ENCODE measurements around the gene SIRT3.
"Not testable (repeated sequence)": the region's sequence is repeated elsewhere in the genome, so short reads cannot be mapped to it uniquely, and the experiment has no call there.

The SIRT3 gene

DNA sequence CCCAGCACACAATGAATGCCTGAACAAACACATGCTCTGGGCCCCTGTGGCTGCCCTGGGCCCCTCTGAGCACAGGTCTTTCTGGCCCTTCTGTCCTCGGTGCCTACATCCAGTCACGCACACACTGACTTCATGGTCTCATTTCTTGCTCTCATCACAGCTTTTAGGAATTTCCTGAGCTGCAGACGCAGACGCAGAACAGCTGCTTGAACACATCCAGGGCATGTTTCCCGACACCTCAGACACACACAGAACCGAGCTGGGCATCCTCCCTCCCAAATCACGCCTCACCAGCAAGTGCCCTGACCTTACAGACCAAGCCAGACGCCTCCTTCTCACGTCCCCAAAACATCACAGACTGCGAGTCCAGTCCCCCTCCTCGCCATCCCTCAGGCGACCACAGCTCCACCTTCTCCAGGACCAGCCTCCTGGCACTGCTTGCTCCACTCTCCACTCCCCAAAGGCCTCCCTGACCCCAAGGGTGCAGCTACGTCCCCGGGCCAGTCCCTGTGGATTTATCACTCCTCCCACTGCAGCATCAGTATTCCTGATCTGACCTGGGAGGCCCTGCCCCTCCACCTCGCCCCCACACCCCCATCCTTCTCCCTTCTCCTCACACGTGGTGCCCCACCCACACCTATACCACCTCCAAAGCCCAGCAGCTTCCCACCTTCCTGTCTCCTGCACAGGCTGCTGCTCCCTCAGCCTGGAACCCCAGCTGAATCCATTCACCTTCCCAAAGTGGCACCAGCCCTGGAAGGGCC is 12.9 kb downstream of the SIRT3 start:
- 87 to 91% methylated on average over 13 to 16 of the region's 16 CpGs for WGBS, 2 experiments (ENCODE audit: insufficient coverage in 2 of 2)
- no peaks in the 10 kb centered on the region for H3K9me3 ChIP-seq (ENCODE audit: control insufficient read depth, low read length)
- H3K4me1 ChIP-seq (ENCODE audit: control insufficient read depth, insufficient read depth, low read length, poor library complexity, severe bottlenecking): no peaks in the 10 kb centered on the region
- no peak overlapping the region for H3K27ac ChIP-seq (ENCODE audit: low read depth, low read length, severe bottlenecking)
- no peak overlapping the region for H3K4me3 ChIP-seq (ENCODE audit: extremely low read depth, insufficient read depth, low read length, poor library complexity, severe bottlenecking)
- H3K36me3 ChIP-seq (ENCODE audit: control insufficient read depth, insufficient read depth, low read length): peaks cover 10% of the 10 kb centered on the region

DNA sequence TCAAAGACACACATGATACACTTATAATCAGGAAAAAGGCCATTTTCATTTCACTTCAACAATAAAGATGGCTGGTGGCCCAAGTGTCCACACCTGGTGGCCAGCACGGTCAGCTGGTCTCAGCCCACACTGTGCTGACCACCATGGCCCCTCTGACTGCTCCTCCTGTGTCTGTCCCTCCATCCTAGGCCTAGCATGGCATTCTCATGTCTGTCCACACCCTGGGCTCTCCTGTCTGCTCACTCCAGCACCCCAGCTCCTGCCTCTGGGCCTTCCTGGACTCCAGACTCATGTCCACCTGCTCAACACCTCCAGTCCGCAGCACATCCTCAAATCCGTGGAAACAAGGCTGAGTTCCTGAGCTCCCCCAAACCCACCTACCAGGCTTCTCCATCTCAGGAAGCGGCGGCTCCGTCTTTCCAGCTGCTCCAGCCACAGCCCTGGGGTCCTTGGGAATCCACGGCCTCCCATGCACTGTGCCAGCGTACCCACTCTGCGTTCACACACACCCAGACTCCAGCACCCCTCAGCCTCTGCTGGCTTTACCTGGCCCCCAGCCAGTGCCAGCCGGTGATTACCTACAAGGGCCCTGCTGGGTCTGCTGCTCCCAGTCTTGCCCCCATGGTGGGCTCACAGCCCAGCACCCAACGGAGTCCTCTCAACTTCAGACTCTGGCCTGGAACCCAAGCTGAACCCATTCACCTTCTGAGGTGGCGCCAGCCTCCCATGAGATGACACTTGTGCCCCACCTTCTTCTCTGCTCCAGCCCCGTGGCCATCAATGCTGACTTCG is 13.9 kb downstream of the SIRT3 start:
- H3K4me3 ChIP-seq (ENCODE audit: extremely low read depth, insufficient read depth, low read length, poor library complexity, severe bottlenecking): no peak overlapping the region
- no peaks in the 10 kb centered on the region for H3K4me1 ChIP-seq (ENCODE audit: control insufficient read depth, insufficient read depth, low read length, poor library complexity, severe bottlenecking)
- peaks cover 10% of the 10 kb centered on the region for H3K36me3 ChIP-seq (ENCODE audit: control insufficient read depth, insufficient read depth, low read length)
- 91 to 92% methylated on average over 13 to 14 of the region's 14 CpGs for WGBS, 2 experiments (ENCODE audit: insufficient coverage in 2 of 2)
- no peaks in the 10 kb centered on the region for H3K9me3 ChIP-seq (ENCODE audit: control insufficient read depth, low read length)
- no peak overlapping the region for H3K27ac ChIP-seq (ENCODE audit: low read depth, low read length, severe bottlenecking)

DNA sequence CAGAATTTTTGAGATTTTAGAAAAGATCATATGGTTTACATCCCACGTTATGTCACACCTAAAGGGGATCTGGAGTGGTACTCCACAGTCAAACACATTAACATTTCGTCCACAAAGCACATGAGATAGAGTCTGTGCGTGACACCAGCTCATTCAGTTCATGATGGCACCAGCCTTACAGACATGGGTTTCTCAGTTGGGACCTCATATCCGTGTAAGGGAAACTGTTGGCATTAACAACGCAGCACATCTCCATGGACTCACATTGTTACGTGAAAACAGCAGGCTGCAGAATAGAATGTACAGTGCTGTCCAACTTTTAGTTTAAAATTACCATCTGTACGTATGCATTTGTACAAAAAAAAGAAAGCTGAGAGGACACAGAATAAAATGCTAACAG is 14.6 kb downstream of the SIRT3 start:
- no peak overlapping the region for H3K4me3 ChIP-seq (ENCODE audit: extremely low read depth, insufficient read depth, low read length, poor library complexity, severe bottlenecking)
- 96 to 97% methylated on average over 5 to 6 of the region's 7 CpGs for WGBS, 2 experiments (ENCODE audit: insufficient coverage in 2 of 2)
- H3K36me3 ChIP-seq (ENCODE audit: control insufficient read depth, insufficient read depth, low read length): peaks cover 11% of the 10 kb centered on the region
- H3K4me1 ChIP-seq (ENCODE audit: control insufficient read depth, insufficient read depth, low read length, poor library complexity, severe bottlenecking): no peaks in the 10 kb centered on the region
- no peaks in the 10 kb centered on the region for H3K9me3 ChIP-seq (ENCODE audit: control insufficient read depth, low read length)
- H3K27ac ChIP-seq (ENCODE audit: low read depth, low read length, severe bottlenecking): no peak overlapping the region

DNA sequence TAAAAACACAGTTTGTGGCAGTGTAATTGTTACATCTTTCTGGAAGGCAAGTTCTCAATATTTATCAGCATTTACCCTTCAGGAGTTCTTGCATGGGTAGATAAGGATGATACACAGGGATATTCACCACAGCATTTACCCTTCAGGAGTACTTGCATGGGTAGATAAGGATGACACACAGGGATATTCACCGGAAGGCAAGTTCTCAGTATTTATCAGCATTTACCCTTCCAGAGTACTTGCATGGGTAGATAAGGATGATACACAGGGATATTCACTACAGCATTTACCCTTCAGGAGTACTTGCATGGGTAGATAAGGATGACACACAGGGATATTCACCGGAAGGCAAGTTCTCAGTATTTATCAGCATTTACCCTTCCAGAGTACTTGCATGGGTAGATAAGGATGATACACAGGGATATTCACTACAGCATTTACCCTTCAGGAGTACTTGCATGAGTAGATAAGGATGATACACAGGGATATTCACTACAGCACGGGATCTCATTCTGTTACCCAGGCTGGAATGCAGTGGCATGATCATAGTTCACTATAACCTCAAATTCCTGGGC is 15.4 kb downstream of the SIRT3 start:
- H3K27ac ChIP-seq (ENCODE audit: low read depth, low read length, severe bottlenecking); H3K4me1 ChIP-seq (ENCODE audit: control insufficient read depth, insufficient read depth, low read length, poor library complexity, severe bottlenecking); H3K9me3 ChIP-seq (ENCODE audit: control insufficient read depth, low read length); H3K4me3 ChIP-seq (ENCODE audit: extremely low read depth, insufficient read depth, low read length, poor library complexity, severe bottlenecking): not testable (repeated sequence)
- H3K36me3 ChIP-seq (ENCODE audit: control insufficient read depth, insufficient read depth, low read length): peaks cover 17% of the 10 kb centered on the region
- WGBS, 2 experiments (ENCODE audit: insufficient coverage in 2 of 2): 100% methylated on average over 1 of the region's 3 CpGs

DNA sequence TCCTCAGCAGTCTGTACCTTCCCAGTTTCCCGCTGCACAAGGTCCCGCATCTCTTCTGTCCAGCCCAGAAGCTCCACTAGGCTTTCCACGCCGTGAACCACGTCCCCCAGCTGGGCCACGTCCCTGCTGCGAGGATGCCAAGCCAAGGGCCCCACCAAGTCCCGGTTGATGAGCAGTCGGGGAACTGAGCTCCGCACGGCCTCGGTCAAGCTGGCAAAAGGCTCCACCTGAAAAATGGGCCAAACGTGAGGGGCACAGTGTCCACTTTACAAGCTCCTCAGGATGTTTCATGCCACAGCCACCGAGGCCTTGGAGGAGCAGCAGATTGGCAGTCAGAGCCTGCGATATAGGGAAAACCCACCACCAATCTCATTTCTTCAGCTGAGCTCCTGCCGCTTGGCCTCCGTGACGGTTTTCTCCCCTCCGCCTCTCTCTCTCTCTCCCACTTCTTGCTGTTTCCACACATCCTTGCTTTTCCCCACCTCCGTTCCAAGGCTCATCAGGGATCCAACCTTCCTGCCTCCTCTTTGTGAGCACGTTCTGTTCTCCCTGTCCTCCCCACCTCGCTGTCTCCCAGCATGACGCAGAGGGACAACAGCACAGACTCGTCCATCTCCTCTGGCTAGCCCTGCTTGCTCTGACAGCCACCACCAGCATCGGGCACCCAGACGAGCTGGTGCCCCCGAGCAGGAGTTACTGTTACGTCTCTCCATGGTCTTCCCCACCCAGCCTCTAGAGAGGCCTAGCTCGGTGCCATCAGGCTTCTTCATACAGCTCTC is 17.1 kb downstream of the SIRT3 start:
- Histone ChIP-seq H3K27ac (ENCODE audit: low read depth, low read length, severe bottlenecking) (no peak overlapping the region), H3K36me3 (ENCODE audit: control insufficient read depth, insufficient read depth, low read length) (peaks cover 34% of the 10 kb centered on the region), H3K4me3 (ENCODE audit: extremely low read depth, insufficient read depth, low read length, poor library complexity, severe bottlenecking) (no peak overlapping the region), H3K4me1 (ENCODE audit: control insufficient read depth, insufficient read depth, low read length, poor library complexity, severe bottlenecking) (no peaks in the 10 kb centered on the region), H3K9me3 (ENCODE audit: control insufficient read depth, low read length) (no peaks in the 10 kb centered on the region)
- 89 to 94% methylated on average over 27 to 28 of the region's 29 CpGs for WGBS, 2 experiments (ENCODE audit: insufficient coverage in 2 of 2)

DNA sequence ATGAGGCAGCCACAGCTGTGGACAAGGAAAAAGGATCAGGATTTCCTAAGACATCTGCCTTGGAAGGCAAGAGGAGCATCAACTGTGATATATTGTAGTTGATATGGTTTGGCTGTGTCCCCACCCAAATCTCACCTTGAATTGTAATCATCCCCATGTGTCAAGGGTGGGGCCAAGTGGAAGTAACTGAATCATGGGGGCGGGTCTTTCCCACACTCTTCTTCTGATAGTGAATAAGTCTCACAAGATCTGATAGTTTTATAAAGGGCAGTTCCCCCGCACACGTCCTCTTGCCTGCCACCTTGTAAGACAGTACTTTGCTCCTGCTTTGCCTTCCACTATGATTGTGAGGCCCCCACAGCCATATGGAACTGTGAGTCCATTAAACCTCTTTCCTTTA is 18.4 kb downstream of the SIRT3 start:
- peaks cover 2% of the 10 kb centered on the region for H3K4me1 ChIP-seq (ENCODE audit: control insufficient read depth, insufficient read depth, low read length, poor library complexity, severe bottlenecking)
- no peak overlapping the region for H3K4me3 ChIP-seq (ENCODE audit: extremely low read depth, insufficient read depth, low read length, poor library complexity, severe bottlenecking)
- H3K36me3 ChIP-seq (ENCODE audit: control insufficient read depth, insufficient read depth, low read length): peaks cover 47% of the 10 kb centered on the region
- H3K27ac ChIP-seq (ENCODE audit: low read depth, low read length, severe bottlenecking): no peak overlapping the region
- no peaks in the 10 kb centered on the region for H3K9me3 ChIP-seq (ENCODE audit: control insufficient read depth, low read length)
- 90 to 92% methylated on average over 2 of the region's 3 CpGs for WGBS, 2 experiments (ENCODE audit: insufficient coverage in 2 of 2)

DNA sequence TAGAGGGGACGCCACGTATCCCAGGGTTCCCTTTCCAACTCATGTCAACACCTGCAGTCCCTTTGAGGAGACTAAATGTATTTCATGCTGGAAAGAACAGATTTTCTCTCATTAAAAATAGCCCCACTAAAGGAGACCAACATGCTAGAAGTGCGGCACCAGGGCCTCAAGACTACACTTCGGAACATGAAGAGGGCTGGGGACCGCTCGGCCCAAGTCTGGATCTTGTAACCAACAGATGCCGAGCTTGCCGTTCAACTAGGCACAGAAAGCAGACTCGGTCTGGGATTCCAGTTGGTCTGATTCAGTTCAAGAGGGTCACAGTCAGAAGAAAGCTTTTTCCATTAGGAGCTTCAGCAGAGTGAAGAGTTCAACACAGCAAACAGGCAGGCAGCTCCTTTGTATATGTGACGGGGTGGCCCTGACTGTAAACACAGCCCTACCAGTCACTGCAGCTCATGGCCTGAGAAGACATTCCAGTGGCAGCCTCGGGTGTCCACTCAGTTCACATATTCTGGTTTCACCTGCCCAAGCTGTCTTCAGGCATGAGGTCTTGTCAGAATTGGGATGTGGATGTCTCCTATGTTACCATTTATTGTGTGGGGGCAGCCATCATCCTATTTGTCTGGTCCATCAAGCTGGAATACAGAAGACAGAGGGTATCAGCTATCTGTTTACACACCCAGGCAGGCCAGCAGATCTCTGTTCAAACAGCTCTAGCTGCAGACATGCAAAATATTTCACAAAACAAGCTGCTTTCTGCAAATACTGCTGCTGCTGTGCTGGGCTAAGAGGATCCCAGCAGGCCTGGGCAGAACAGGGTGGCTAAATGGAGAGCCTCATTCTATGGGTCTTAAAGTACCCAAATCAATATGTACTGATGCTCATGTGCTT is 19.8 kb downstream of the SIRT3 start:
- Histone ChIP-seq H3K36me3 (ENCODE audit: control insufficient read depth, insufficient read depth, low read length) (peaks cover 56% of the 10 kb centered on the region), H3K27ac (ENCODE audit: low read depth, low read length, severe bottlenecking) (peak overlapping the region; percentile 71), H3K9me3 (ENCODE audit: control insufficient read depth, low read length) (no peaks in the 10 kb centered on the region), H3K4me3 (ENCODE audit: extremely low read depth, insufficient read depth, low read length, poor library complexity, severe bottlenecking) (no peak overlapping the region), H3K4me1 (ENCODE audit: control insufficient read depth, insufficient read depth, low read length, poor library complexity, severe bottlenecking) (peaks cover 2% of the 10 kb centered on the region)
- 93 to 99% methylated on average over 10 of the region's 11 CpGs for WGBS, 2 experiments (ENCODE audit: insufficient coverage in 2 of 2)

DNA sequence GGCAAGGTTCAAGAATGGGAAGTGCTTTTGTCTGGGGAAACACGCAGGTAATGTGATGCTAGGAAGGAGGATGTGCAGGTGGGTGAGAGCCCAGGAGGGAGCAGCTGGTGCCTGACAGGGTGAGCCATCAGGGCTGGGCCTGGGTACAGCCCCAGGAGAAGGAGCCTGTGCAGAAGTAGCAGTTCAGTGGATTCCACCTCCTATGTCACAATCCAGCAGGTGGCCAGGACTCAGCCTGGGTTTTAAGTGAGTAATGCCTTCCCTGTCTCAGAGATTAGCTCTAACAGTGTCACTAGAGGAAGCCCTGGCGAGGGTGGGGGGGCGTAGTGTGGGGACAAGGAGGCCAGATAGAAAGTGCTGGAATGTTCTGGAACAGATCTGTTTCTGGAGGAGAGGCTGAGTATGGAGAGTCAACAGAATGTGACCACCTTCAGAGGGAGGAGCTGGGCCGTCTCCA is 20.5 kb downstream of the SIRT3 start:
- Histone ChIP-seq H3K36me3 (ENCODE audit: control insufficient read depth, insufficient read depth, low read length) (peaks cover 63% of the 10 kb centered on the region), H3K9me3 (ENCODE audit: control insufficient read depth, low read length) (no peaks in the 10 kb centered on the region), H3K4me1 (ENCODE audit: control insufficient read depth, insufficient read depth, low read length, poor library complexity, severe bottlenecking) (peaks cover 7% of the 10 kb centered on the region), H3K4me3 (ENCODE audit: extremely low read depth, insufficient read depth, low read length, poor library complexity, severe bottlenecking) (no peak overlapping the region), H3K27ac (ENCODE audit: low read depth, low read length, severe bottlenecking) (peak overlapping the region; percentile 71)
- WGBS, 2 experiments (ENCODE audit: insufficient coverage in 2 of 2): 84 to 89% methylated on average over 3 to 4 of the region's 4 CpGs

DNA sequence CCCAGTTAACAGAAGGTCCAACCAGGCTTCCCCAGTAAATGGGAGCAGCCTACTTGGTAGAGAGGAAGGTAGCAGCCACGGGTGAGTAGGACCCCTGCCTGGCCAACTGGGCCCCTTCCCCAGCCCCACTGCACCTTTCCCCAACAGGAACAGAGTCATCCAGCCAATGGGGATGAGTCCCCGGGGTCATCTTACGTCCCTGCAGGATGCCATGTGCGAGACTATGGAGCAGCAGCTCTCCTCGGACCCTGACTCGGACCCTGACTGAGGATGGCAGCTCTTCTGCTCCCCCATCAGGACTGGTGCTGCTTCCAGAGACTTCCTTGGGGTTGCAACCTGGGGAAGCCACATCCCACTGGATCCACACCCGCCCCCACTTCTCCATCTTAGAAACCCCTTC is 22.1 kb downstream of the SIRT3 start:
- WGBS, 2 experiments (ENCODE audit: insufficient coverage in 2 of 2): 90 to 98% methylated on average over 6 of the region's 7 CpGs

More for the DNA sequence above, 22.1 kb downstream of the SIRT3 start:
- H3K36me3 ChIP-seq (ENCODE audit: control insufficient read depth, insufficient read depth, low read length): peaks cover 73% of the 10 kb centered on the region
- H3K4me3 ChIP-seq (ENCODE audit: extremely low read depth, insufficient read depth, low read length, poor library complexity, severe bottlenecking): no peak overlapping the region
- H3K9me3 ChIP-seq (ENCODE audit: control insufficient read depth, low read length): no peaks in the 10 kb centered on the region
- H3K27ac ChIP-seq (ENCODE audit: low read depth, low read length, severe bottlenecking): no peak overlapping the region
- peaks cover 20% of the 10 kb centered on the region for H3K4me1 ChIP-seq (ENCODE audit: control insufficient read depth, insufficient read depth, low read length, poor library complexity, severe bottlenecking)
